Measurements from ENCODE around the gene NOP58.
"Not testable (repeated sequence)": the region's sequence is repeated elsewhere in the genome, so short reads cannot be mapped to it uniquely, and the experiment has no call there.

DNA sequence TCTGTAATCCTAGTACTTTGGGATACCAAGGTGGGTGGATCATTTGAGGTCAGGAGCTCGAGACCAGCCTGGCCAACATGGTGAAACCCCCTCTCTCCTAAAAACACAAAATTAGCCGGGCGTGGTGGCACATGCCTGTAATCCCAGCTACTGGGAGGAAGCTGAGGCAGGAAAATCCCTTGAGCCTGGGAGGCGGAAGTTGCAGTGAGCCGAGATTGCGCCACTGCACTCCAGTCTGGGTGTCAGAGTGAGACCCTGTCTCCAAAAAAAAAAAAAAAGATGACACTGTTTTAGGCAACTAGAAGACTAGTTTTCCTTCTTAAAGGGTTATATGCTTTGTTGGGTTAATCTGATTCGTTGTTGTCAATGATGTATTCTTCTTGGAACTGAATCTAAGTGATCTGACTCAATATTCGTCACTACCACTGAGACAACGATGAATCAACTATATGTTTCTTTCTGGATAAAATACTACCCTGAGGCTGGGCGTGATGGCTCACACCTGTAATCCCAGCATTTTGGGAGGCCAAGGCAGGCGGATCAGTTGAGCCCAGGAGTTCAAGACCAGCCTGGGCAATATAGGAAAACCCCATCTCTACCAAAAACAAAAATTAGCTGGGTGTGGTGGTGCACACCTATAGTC lies 10.6 kb downstream of the NOP58 start:
- TF ChIP-seq POLR2AphosphoS5 (IDR thresholded peaks at IDR 0.05); EZH2 (IDR thresholded peaks at IDR 0.05; ENCODE audit: borderline replicate concordance, insufficient read depth, low read length, poor library complexity, severe bottlenecking); TAF1 (IDR thresholded peaks at IDR 0.05; ENCODE audit: low read depth); MXI1 (conservative IDR thresholded peaks at IDR 0.05; ENCODE audit: poor library complexity, severe bottlenecking); EP300 (conservative IDR thresholded peaks at IDR 0.05; ENCODE audit: poor library complexity, severe bottlenecking): not testable (repeated sequence)
- TF ChIP-seq, protein P1, sequence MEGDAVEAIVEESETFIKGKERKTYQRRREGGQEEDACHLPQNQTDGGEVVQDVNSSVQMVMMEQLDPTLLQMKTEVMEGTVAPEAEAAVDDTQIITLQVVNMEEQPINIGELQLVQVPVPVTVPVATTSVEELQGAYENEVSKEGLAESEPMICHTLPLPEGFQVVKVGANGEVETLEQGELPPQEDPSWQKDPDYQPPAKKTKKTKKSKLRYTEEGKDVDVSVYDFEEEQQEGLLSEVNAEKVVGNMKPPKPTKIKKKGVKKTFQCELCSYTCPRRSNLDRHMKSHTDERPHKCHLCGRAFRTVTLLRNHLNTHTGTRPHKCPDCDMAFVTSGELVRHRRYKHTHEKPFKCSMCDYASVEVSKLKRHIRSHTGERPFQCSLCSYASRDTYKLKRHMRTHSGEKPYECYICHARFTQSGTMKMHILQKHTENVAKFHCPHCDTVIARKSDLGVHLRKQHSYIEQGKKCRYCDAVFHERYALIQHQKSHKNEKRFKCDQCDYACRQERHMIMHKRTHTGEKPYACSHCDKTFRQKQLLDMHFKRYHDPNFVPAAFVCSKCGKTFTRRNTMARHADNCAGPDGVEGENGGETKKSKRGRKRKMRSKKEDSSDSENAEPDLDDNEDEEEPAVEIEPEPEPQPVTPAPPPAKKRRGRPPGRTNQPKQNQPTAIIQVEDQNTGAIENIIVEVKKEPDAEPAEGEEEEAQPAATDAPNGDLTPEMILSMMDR (IDR thresholded peaks at IDR 0.05; ENCODE audit: poor library complexity, severe bottlenecking), result not testable (repeated sequence)
- TF ChIP-seq, protein P2, sequence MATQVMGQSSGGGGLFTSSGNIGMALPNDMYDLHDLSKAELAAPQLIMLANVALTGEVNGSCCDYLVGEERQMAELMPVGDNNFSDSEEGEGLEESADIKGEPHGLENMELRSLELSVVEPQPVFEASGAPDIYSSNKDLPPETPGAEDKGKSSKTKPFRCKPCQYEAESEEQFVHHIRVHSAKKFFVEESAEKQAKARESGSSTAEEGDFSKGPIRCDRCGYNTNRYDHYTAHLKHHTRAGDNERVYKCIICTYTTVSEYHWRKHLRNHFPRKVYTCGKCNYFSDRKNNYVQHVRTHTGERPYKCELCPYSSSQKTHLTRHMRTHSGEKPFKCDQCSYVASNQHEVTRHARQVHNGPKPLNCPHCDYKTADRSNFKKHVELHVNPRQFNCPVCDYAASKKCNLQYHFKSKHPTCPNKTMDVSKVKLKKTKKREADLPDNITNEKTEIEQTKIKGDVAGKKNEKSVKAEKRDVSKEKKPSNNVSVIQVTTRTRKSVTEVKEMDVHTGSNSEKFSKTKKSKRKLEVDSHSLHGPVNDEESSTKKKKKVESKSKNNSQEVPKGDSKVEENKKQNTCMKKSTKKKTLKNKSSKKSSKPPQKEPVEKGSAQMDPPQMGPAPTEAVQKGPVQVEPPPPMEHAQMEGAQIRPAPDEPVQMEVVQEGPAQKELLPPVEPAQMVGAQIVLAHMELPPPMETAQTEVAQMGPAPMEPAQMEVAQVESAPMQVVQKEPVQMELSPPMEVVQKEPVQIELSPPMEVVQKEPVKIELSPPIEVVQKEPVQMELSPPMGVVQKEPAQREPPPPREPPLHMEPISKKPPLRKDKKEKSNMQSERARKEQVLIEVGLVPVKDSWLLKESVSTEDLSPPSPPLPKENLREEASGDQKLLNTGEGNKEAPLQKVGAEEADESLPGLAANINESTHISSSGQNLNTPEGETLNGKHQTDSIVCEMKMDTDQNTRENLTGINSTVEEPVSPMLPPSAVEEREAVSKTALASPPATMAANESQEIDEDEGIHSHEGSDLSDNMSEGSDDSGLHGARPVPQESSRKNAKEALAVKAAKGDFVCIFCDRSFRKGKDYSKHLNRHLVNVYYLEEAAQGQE (IDR thresholded peaks at IDR 0.05; ENCODE audit: borderline replicate concordance), result not testable (repeated sequence)
